Endothelial cell of umbilical vein (primary cell): ENCODE measurements around the gene SLC37A1. TPM values are rescaled to one million over a fixed set of nuclear protein-coding genes. Genes with fewer than 3 reads are reported as not detected.

ENCODE experiments used
- BruUV-seq: library from RNA; stranded (reverse); fragments of 400-500 nt; replicated peaks from 2 replicates; lab custom pipeline; 2021; lab: Mats Ljungman, UMichigan
- CTCF ChIA-PET: fragments of 300-600, 350-600 bp; sonication (Branson Sonifier 250); formaldehyde crosslinking; loops from one replicate; lab custom pipeline; 2021; ENCODE audit warnings: antibody characterized with exemption, inconsistent platforms; lab: Charles Lee
- POLR2A ChIA-PET: fragments of 300-600, 350-600 bp; sonication (Branson Sonifier 250); formaldehyde crosslinking; loops from one replicate; lab custom pipeline; 2021; ENCODE audit warnings: antibody characterized with exemption, inconsistent platforms; lab: Charles Lee
- DNase-seq: peaks from one replicate; pipeline ENCODE4 v3.0.0-alpha.2; 2011; ENCODE audit warnings: low read depth, low spot score
- FAIRE-seq: peaks from 2 replicates; lab custom pipeline; 2011; peaks lifted over from hg19 to GRCh38; lab: Jason Lieb, UNC
- H2AFZ ChIP-seq: 2 replicates; pipeline ENCODE4 v1.6.0; 2012; ENCODE audit warnings: low read depth, low read length, control low read depth, inconsistent platforms
- H3K27ac ChIP-seq: 2 replicates; pipeline ENCODE4 v1.5.1; 2011; ENCODE audit warnings: low read depth, mild to moderate bottlenecking, control low read depth, low read length, moderate library complexity; ENCODE audit not compliant: insufficient read depth
- H3K27me3 ChIP-seq, 2 experiments: 2 replicates each; pipeline versions ENCODE4 v1.6.0 to v1.6.1; 2011; ENCODE audit warnings: low read length in 2 of 2, mixed read lengths in 1 of 2; ENCODE audit not compliant: control insufficient read depth in 2 of 2, insufficient read depth in 2 of 2
- H3K36me3 ChIP-seq, 2 experiments: 2 replicates in 1 of 2; 3 replicates in 1 of 2; pipeline ENCODE4 v1.5.1; 2011; ENCODE audit warnings: low read length in 2 of 2, mild to moderate bottlenecking in 1 of 2, moderate library complexity in 1 of 2; ENCODE audit not compliant: control insufficient read depth in 2 of 2, insufficient read depth in 2 of 2; ENCODE audit errors: extremely low read depth in 1 of 2
- H3K4me1 ChIP-seq: 3 replicates; pipeline ENCODE4 v1.5.1; 2011; ENCODE audit warnings: mild to moderate bottlenecking, low read length; ENCODE audit not compliant: control insufficient read depth, insufficient read depth; ENCODE audit errors: extremely low read depth
- H3K4me2 ChIP-seq: 2 replicates; pipeline ENCODE4 v1.6.1; 2011; ENCODE audit warnings: low read length, control low read depth, mixed read lengths; ENCODE audit not compliant: insufficient read depth
- H3K4me3 ChIP-seq, 3 experiments: fragments of 200-600 bp in 1 of 3; sonication (generic), shearing (Covaris generic) in 1 of 3; replicated peaks in 1 of 3; 2 replicates each; pipeline ENCODE4 v1.5.1; 2011 to 2016; ENCODE audit warnings: control low read depth in 3 of 3, low read length in 3 of 3, mild to moderate bottlenecking in 2 of 3, inconsistent platforms in 1 of 3, low read depth in 1 of 3, moderate library complexity in 1 of 3; ENCODE audit not compliant: insufficient read depth in 1 of 3
- H3K79me2 ChIP-seq: 2 replicates; pipeline ENCODE4 v1.6.0; 2012; ENCODE audit warnings: low read length, inconsistent platforms; ENCODE audit not compliant: control insufficient read depth, insufficient read depth
- H3K9ac ChIP-seq: replicated peaks from 2 replicates; pipeline ENCODE3; 2011; ENCODE audit warnings: low read length, control low read depth; ENCODE audit not compliant: insufficient read depth; ENCODE audit errors: extremely low read depth
- H3K9me1 ChIP-seq: replicated peaks from 3 replicates; pipeline ENCODE4 v1.6.0; 2011; ENCODE audit warnings: mild to moderate bottlenecking, low read length; ENCODE audit not compliant: control insufficient read depth, insufficient read depth; ENCODE audit errors: extremely low read depth
- H3K9me3 ChIP-seq: replicated peaks from 2 replicates; pipeline ENCODE4 v1.5.1; 2012; ENCODE audit warnings: low read length, inconsistent platforms; ENCODE audit not compliant: control insufficient read depth, insufficient read depth
- H4K20me1 ChIP-seq: replicated peaks from 2 replicates; pipeline ENCODE3; 2011; ENCODE audit warnings: mild to moderate bottlenecking, low read length; ENCODE audit not compliant: control insufficient read depth, insufficient read depth; ENCODE audit errors: extremely low read depth
- EZH2 ChIP-seq: IDR thresholded peaks from 2 replicates; pipeline ENCODE4 v1.6.1; 2012; ENCODE audit warnings: borderline replicate concordance, low read depth, mild to moderate bottlenecking, moderate library complexity, low read length, inconsistent platforms; ENCODE audit not compliant: severe bottlenecking
- FOS ChIP-seq: IDR thresholded peaks from 2 replicates; pipeline ENCODE4 v1.6.1; 2011; ENCODE audit warnings: mild to moderate bottlenecking, low read length, moderate library complexity, borderline replicate concordance; ENCODE audit not compliant: insufficient read depth
- GATA2 ChIP-seq: IDR thresholded peaks from 2 replicates; pipeline ENCODE4 v1.7.0; 2011; ENCODE audit warnings: low read depth, mild to moderate bottlenecking, moderate library complexity, mixed read lengths, low read length; ENCODE audit not compliant: insufficient read length, insufficient read depth
- JUN ChIP-seq: IDR thresholded peaks from 2 replicates; pipeline ENCODE4 v1.6.1; 2011; ENCODE audit warnings: borderline replicate concordance, low read depth; ENCODE audit not compliant: insufficient read length, insufficient read depth
- MAX ChIP-seq: IDR thresholded peaks from 2 replicates; pipeline ENCODE4 v1.6.1; 2011; ENCODE audit not compliant: insufficient read depth, insufficient read length
- MYC ChIP-seq: IDR thresholded peaks from one replicate; pipeline ENCODE4 v1.6.1; 2011; ENCODE audit warnings: mild to moderate bottlenecking, low read depth, low read length
- POLR2A ChIP-seq: IDR thresholded peaks from 2 replicates; pipeline ENCODE4 v1.6.1; 2012; ENCODE audit warnings: low read depth, mild to moderate bottlenecking, control low read depth, low read length
- POLR2AphosphoS5 ChIP-seq: IDR thresholded peaks from 2 replicates; pipeline ENCODE4 v1.6.1; 2012; ENCODE audit warnings: low read depth, mild to moderate bottlenecking, control low read depth, low read length, moderate library complexity; ENCODE audit not compliant: insufficient read depth
- dilution Hi-C: fragments of 300-500 bp; cut with MboI; formaldehyde crosslinking; loops from one replicate; pipeline ENCODE4 v1.15.0; 2019; ENCODE audit warnings: low sequenced_read_pairs; ENCODE audit not compliant: extremely low pct_ligation_motif_present
- intact Hi-C: fragments of 100-400 bp; cut with micrococcal nuclease; formaldehyde crosslinking; loops from one replicate; pipeline ENCODE4 v1.10.0; 2022
- polyA plus RNA-seq, 4 experiments: library from polyadenylated mRNA; depleted of rRNA in 3 of 4; stranded (reverse) in 3 of 4; unstranded in 1 of 4; fragments of >200 nt; gene quantifications; 2 replicates each; pipeline versions ENCODE4 v1.2.1 to v1.2.3, GENCODE V29; 2011 to 2012; ENCODE audit warnings: missing spikeins in 1 of 4
- total RNA-seq: library from RNA; stranded (reverse); gene quantifications from 2 replicates; pipeline ENCODE4 v1.2.3, GENCODE V29; 2021
- TF ChIP-seq, protein P1 (sequence below), 2 donors: IDR thresholded peaks; 1 replicate in 1 of 2; 2 replicates in 1 of 2; pipeline ENCODE4 v1.5.1; 2011; ENCODE audit warnings: low read length in 2 of 2, mild to moderate bottlenecking in 2 of 2, moderate library complexity in 2 of 2, control low read depth in 1 of 2, inconsistent platforms in 1 of 2, low read depth in 1 of 2; ENCODE audit not compliant: insufficient read depth in 1 of 2; ENCODE audit errors: extremely low read depth in 1 of 2

SLC37A1 gene
- total and polyA plus RNA-seq, 2 donors (not counting 3 experiments of a cell fraction or from before 2014, with no cell fraction given) = 4.7 to 7.6 TPM

DNA sequence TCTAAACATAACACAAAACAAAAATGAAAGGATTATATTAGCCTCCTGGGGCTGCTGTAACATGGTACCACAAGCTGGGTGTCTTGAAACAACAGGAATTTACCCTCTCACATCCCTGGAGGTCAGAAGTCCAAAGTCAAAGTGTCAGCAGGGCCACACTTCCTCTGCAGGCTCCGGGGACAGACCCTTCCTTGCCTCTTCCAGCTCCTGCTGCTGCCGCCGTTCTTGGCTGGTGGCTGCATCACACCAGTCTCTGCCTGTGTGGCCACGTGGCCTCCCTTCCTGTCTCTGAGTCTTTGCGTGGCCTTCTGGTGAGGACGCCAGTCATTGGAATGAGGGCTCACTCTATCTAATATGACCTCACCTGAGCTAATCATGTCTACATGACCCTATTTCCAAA, 8.2 kb downstream of the SLC37A1 start:
- Histone ChIP-seq H3K9me3 (no peaks in the 10 kb centered on the region), H3K9me1 (no peaks in the 10 kb centered on the region), H4K20me1 (no peaks in the 10 kb centered on the region), H3K79me2 (no peaks in the 10 kb centered on the region), H3K27ac (no peak overlapping the region), H3K4me2 (no peak overlapping the region), H3K4me1 (no peaks in the 10 kb centered on the region), H3K27me3 (no peaks in the 10 kb centered on the region), H3K36me3 (peaks cover 0 to 2% of the 10 kb centered on the region in 2 experiments), H3K4me3 (no peak overlapping the region), H3K9ac (no peak overlapping the region), H2AFZ (no peak overlapping the region)
- TF ChIP-seq GATA2 (no peak), MYC (no peak), MAX (no peak), POLR2A (no peak), POLR2AphosphoS5 (no peak), FOS (no peak), EZH2 (no peak), JUN (no peak)
- TF ChIP-seq, protein P1, sequence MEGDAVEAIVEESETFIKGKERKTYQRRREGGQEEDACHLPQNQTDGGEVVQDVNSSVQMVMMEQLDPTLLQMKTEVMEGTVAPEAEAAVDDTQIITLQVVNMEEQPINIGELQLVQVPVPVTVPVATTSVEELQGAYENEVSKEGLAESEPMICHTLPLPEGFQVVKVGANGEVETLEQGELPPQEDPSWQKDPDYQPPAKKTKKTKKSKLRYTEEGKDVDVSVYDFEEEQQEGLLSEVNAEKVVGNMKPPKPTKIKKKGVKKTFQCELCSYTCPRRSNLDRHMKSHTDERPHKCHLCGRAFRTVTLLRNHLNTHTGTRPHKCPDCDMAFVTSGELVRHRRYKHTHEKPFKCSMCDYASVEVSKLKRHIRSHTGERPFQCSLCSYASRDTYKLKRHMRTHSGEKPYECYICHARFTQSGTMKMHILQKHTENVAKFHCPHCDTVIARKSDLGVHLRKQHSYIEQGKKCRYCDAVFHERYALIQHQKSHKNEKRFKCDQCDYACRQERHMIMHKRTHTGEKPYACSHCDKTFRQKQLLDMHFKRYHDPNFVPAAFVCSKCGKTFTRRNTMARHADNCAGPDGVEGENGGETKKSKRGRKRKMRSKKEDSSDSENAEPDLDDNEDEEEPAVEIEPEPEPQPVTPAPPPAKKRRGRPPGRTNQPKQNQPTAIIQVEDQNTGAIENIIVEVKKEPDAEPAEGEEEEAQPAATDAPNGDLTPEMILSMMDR (IDR thresholded peaks at IDR 0.05; ENCODE audit: extremely low read depth in 1 of 2, insufficient read depth in 1 of 2, low read depth in 1 of 2, low read length in 2 of 2) = no peak
- FAIRE-seq (no peak), DNase-seq (no peak)
- CTCF ChIA-PET = no interaction called here
- POLR2A ChIA-PET = no interaction called here
- intact Hi-C loops (no loop called here), dilution Hi-C loops (no loop called here)
- no TSS peak for BruUV-seq
